Right renal pelvis (tissue), 4 donors: ENCODE measurements around the gene TARS3. TPM values are rescaled to one million over a fixed set of nuclear protein-coding genes. Genes with fewer than 3 reads are reported as not detected.
"Not testable (repeated sequence)": the region's sequence is repeated elsewhere in the genome, so short reads cannot be mapped to it uniquely, and the experiment has no call there.

Experiments used
- DNase-seq, 4 donors: peaks; one replicate each; pipeline ENCODE4 v3.0.0-alpha.2; 2013; ENCODE audit warnings: low read depth in 4 of 4, low spot score in 3 of 4, missing footprints in 1 of 4
- polyA plus RNA-seq, 4 donors: library from polyadenylated mRNA; unstranded; fragments of 120-200 nt; gene quantifications; one replicate each; pipeline ENCODE4 v1.2.1, GENCODE V29; 2013; ENCODE audit not compliant: insufficient read length in 4 of 4

Gene TARS3
- polyA plus RNA-seq, 4 donors, result 18.1 to 22.3 (median 19.7) TPM

- no peak for DNase-seq
Observed at GRCh38 chr15:101657968-101658784, 66.1 kb downstream of the TARS3 start.

GRCh38 chr15:101657171-101657570 lies 67.1 kb downstream of the TARS3 start:
- no peak for DNase-seq

- DNase-seq, result not testable (repeated sequence)
Observed at GRCh38 chr15:101654624-101655337, 69.5 kb downstream of the TARS3 start.

- no peak for DNase-seq
Observed at GRCh38 chr15:101654171-101654570, 70.1 kb downstream of the TARS3 start.

- peak in 1 of 4 donors; percentile 43 for DNase-seq
Observed at GRCh38 chr15:101652786-101653430, 71.4 kb downstream of the TARS3 start.

GRCh38 chr15:101652098-101652785 lies 72.0 kb downstream of the TARS3 start, which contains the start of gene TM2D3:
Gene TM2D3 (minus strand): TSS chr15:101652381. CDS start chr15:101652361, 20 bp downstream.
- DNase-seq, result peak; percentile 86 to 92 (median 89)

- DNase-seq, result no peak
Observed at GRCh38 chr15:101651554-101652097, 72.6 kb downstream of the TARS3 start.

- DNase-seq, result no peak
Observed at GRCh38 chr15:101650145-101650544, 74.1 kb downstream of the TARS3 start.

GRCh38 chr15:101648356-101648755 lies 75.9 kb downstream of the TARS3 start:
- no peak for DNase-seq

GRCh38 chr15:101647251-101647650 lies 77.0 kb downstream of the TARS3 start:
- DNase-seq, result no peak

GRCh38 chr15:101646672-101647071 lies 77.6 kb downstream of the TARS3 start:
- no peak for DNase-seq

GRCh38 chr15:101642361-101642760 lies 81.9 kb downstream of the TARS3 start:
- DNase-seq, result no peak

- no peak for DNase-seq
Observed at GRCh38 chr15:101641894-101642293, 82.4 kb downstream of the TARS3 start.

- peak in 2 of 4 donors; percentile 76 to 77 for DNase-seq
Observed at GRCh38 chr15:101641129-101641764, 83.0 kb downstream of the TARS3 start.

GRCh38 chr15:101639667-101640066 lies 84.6 kb downstream of the TARS3 start:
- no peak for DNase-seq

GRCh38 chr15:101637919-101638318 lies 86.4 kb downstream of the TARS3 start:
- no peak for DNase-seq

GRCh38 chr15:101637516-101637915 lies 86.8 kb downstream of the TARS3 start:
- no peak for DNase-seq

GRCh38 chr15:101637038-101637437 lies 87.2 kb downstream of the TARS3 start:
- no peak for DNase-seq

GRCh38 chr15:101635944-101636727 lies 88.1 kb downstream of the TARS3 start:
- no peak for DNase-seq
